Endothelial cell of hepatic sinusoid (primary cell): Measurements from ENCODE around the gene HOXB4.

Experiments
- in situ Hi-C: cut with HindIII; loops from 2 replicates; pipeline ENCODE4 v1.10.0; 2017; ENCODE audit warnings: low sequenced_read_pairs

Gene HOXB4

GRCh38 chr17:48577946-48578615 lies at the start of gene HOXB4:
Gene HOXB4 (minus strand): TSS chr17:48578350. CDS start chr17:48578319, 31 bp downstream.
- in situ Hi-C loops = no loop called here

GRCh38 chr17:48627118-48627597 lies 49.0 kb upstream of the HOXB4 start:
- in situ Hi-C loops = no loop called here

DNA sequence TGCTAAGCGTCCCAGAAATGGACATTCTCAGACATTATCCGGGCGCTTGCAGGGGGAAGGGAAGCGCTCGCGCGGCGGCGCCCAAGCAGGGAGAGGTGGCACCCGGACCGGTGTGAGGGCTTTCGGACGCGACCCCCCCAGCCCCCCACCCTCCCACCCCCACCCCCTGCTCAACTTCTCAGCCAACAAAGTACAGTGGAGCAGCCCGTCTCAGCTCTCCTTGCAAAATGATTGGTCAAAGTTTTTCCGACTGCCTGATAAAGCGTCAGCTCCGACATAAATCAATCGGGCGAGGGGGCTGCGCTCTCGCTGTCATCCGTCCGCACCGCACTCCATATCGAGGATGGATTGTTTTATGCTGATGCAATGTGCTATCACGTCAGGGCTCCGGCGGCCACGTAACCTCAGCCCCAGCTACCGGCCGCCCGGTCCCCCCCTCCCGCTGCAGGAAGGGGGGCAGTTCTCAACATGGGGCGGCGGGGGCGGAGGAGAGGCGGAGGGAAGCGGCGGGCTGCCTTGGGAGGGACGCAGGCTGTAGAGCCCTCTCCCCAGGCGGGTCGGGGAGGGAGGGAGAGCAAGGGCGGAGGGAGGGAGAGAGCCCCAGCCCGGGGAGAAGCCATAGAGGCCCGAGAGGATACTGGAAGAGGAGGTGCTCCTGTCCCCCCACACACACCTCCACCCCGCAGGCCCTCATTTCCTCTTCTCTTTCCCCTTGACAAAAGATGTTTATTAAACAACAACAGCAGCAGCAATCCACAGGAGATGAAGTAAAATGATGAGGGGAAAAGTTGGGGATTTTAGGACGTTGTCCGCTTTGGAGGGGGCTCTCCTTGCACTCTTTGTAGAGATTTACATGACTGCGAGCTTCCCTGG lies 48.3 kb upstream of the HOXB4 start, which contains the start of gene HOXB9:
HOXB9 (minus strand) TSS at position 114 of the 873 bp plus-strand sequence; CDS start at position 25, 89 bp downstream.
- in situ Hi-C loops = no loop called here

DNA sequence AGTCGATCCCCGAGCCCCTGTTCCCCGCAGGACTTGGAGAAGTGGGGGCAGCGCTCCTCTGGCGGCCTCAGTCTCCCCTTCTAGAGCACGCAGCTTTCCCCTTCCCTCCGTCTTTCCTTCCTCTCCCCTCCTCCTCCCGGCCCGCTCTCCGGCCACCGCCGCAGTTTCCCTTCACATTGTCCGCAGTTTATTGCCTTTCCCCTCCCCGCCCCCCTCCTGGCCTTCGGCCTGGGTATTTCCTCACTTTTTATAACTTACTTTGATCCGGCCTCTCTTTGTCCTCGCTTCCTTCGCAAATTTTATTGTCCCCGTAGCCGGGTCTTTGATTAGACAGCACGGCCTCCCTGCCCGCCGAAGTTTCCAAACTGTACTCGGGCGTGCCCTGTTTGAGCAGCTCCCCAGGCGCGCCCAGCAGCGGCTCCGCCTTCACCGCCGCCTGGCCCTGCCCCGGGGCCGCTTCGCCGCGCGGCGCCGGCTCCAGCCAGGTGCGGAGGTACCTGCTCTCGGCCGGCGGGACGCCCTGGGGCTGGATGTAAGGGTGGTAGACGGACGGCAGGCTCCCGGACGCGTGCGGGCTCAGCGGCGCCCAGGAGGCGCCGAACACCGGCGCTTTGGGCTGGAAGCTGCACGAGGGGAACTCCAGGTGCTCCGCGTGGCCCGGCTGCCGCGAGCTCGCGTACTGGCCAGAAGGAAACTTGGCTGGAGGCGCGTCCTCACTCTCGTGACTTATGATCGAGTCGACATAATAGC lies 47.5 kb upstream of the HOXB4 start:
- in situ Hi-C loops = no loop called here

DNA sequence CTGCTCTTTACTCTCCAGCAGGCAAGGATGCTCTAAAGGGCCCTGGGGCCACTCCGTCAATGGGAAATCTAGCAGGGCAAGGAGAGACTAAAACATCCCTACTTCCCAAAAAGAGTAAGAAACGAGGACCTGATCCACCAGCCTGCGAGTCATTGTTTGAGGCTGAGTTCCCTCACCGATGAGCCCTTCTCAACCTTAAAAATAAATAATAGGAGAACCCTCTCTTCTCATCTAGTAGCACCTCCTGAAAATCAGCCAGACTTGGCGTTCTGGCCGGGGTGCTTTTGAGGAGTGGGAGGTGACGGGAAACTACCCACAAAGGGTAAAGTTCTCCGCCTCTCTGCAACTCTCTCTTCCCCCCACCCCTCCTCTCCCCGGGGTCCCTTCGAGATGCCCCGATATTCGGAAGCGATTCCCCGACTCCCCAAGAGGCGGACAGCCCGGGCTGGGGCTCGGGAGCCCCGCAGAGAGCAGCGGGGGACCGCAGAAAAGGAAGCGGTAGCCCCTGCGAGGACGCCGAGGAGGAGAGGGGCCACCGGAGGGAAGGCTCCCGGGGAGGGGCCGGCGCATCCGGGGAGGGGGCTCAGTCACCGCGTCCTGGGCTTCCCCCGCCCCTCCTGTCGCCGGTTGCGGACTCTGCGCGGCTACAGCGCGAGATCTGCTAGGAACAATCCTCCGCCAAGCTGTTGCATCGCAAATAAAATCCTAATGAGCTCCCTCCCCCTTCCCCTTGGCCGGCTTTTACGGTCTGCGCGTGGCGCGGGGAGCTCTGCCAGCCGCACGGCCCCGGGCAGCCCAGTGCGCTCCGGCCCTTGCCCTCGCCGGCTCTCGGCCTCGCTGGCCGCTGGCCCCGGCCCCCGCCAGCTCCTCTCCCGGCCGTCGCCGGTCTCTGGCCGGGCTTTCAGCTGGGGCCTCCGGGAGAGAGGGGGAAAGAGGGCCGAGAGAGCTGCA lies 46.7 kb upstream of the HOXB4 start:
- in situ Hi-C loops = loop anchor here (5.0 kb wide), 1 partner anchor 92 kb away; no protein-coding TSS in a partner anchor

DNA sequence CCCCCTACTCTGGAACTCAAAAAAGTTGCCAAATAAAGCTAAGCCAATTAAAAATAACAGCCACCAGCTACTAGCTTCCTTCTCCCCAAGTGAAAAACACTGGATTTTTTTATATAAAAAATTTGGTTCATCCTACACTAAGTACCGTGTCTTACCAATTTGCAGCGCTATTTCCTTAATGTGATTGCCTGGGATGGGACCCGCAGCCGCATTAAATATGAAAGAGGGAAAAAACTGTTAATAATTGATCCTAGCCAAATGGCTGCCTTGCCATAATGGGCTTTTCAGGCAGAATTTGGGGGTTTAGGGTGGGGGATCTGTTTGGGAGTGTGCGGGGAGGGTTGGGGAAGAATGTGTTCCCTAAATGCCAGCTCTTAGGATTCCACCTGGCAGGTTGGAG lies 46.0 kb upstream of the HOXB4 start:
- in situ Hi-C loops = loop anchor here (5.0 kb wide), 1 partner anchor 93 kb away; no protein-coding TSS in a partner anchor

DNA sequence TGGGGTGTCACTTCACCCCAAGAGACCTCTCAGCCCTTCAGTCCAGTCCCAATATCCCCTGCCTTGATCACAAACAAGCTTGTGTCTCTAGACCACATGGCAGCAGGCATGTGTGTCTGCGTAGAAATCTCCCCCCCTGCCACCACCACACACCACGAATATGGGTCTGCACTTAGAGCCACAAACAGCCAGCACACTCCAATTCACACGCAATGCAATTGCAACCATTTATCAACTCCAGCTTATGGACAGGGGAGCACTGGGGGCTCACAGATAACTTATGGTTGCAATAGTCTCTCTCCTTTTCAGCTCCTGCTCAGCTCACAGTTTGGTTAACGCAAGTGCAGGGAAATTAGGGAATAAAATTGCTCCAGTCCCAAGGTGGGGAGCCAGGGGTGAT lies 45.4 kb upstream of the HOXB4 start:
- in situ Hi-C loops = loop anchor here (5.0 kb wide), 1 partner anchor 94 kb away; no protein-coding TSS in a partner anchor

- in situ Hi-C loops = loop anchor here (5.0 kb wide), 1 partner anchor 94 kb away; no protein-coding TSS in a partner anchor
Measured at GRCh38 chr17:48622857-48623256, 44.7 kb upstream of the HOXB4 start.

- in situ Hi-C loops = loop anchor here (5.0 kb wide), 1 partner anchor 96 kb away; no protein-coding TSS in a partner anchor
Measured at GRCh38 chr17:48621410-48622392, 43.6 kb upstream of the HOXB4 start.

DNA sequence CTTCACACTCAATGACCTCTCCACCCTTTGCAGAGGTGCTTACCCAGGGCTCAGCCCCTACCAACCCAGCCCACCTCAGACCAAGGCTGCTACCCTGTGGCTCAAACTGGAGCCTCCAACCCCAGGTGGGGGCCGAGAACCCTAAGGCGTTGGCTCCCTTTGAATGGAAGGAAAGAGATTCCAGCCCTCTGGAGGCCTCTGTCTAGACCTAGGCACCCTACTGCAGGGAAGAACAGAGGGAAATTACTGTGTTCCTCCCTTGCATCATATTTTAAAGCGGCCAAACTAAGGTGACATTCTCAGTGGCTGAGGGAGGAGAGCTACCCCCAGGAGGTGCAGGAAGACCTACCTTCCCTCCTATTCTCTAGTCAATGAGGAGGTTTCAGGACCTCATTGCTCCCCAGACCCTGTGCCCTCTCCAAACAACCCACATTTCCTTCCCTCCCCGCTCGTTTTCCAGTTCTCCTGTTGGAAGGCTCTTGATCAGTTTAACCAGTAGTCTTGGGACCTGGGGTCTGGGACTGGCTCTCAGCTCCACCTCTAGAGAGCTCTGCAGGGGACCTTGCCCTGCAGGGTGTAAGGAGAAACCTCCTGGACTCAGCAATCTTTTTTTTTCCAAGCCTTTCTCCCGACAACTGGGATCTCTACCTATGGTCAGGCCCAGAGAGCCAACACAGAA lies 42.5 kb upstream of the HOXB4 start:
- in situ Hi-C loops = loop anchor here (5.0 kb wide), 1 partner anchor 97 kb away; no protein-coding TSS in a partner anchor

- in situ Hi-C loops = loop anchor here (5.0 kb wide), 1 partner anchor 97 kb away; no protein-coding TSS in a partner anchor
Measured at GRCh38 chr17:48619826-48620449, 41.8 kb upstream of the HOXB4 start.

- in situ Hi-C loops = no loop called here
Measured at GRCh38 chr17:48618256-48618896, 40.2 kb upstream of the HOXB4 start.

DNA sequence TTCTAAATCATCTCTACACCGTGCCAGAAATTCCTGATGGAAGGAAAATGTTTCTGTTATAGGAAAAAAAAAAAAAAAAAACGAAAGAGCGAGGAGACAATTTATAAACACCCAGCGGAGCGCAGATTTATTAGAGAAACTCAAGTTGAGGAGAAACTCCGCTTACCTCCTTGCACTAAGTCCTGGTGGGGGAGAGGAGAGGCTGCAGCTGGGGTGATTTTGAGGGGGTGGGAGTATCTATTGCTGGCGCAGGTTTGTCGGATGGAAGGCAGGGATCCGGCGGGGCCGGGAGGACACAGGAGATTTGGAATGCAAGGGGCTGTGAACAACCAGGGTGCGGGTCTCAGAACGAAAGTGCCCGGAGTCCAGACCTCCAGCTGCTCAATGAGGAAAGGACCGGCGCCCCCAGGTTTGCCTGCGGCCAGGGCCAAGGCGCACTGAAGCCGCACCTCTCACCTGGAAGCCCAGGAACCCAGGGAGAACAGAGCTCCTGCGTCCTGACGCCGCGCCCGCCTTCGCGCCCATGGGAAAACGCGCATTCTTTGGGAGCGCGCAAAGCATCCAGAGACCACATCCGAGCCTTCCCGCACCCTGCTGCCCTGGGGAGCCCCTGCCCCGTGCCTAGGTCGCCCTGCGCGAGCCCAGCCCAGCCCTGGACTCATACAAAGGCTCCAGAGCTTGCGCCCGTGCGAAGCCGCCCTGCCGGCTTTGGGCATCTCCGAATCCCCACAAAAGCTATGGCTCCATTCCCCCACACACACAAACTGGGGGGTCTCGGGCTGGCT lies 39.5 kb upstream of the HOXB4 start:
- in situ Hi-C loops = no loop called here

- in situ Hi-C loops = no loop called here
Measured at GRCh38 chr17:48616717-48617470, 38.7 kb upstream of the HOXB4 start.

DNA sequence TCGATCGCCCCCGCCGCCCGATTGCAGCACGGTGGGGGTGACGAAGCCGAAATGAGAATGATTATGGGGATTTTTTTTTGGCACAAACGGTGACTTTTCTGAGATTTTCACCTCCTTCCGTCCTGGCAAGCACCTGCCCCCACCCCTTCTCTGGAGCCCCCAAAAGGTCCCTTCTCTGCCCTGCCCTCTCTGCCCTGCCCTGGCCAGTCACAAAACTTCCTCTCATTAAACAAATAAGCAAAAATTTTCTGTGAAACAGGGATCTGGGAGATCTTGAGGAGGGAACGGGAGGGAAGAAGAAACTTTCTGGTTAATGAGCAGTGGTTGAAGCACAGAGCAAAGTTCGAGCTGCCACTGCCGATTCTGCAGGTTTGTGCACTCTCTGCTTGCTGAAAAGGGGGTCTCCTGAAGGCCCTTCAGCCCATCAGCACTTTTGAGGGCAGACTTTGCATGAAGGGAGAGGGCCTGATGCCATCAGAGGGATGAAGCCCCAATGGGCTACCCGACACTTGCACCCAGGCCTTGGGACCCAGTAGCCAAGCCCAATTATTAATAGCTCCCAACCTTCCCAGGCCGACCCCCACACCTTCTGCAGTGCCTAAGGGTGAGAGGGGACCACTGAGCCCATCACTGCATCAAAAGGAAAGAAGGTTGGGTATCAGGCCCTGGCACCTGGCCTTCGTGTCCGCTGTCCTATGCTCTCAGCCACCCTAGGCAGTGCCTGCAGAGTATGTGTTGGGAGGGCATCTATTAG lies 38.0 kb upstream of the HOXB4 start:
- in situ Hi-C loops = no loop called here
